ENCODE data around the gene ARFIP1. TPM values are rescaled to one million over a fixed set of nuclear protein-coding genes. Genes with fewer than 3 reads are reported as not detected.
"Not testable (repeated sequence)": the region's sequence is repeated elsewhere in the genome, so short reads cannot be mapped to it uniquely, and the experiment has no call there.

ARFIP1 gene
- 10 to 100 TPM in 2 of 3 donors, 1 to 10 TPM in 1; 6.8 to 23.5 (median 10.9) TPM for polyA plus RNA-seq

GRCh38 chr4:152779513-152780266, at the start of gene ARFIP1, which contains the start of gene TIGD4:
ARFIP1 (plus strand) TSS chr4:152779954; CDS start chr4:152829634, 49,680 bp downstream.
TIGD4 (minus strand) TSS chr4:152779730; CDS start chr4:152771004, 8,726 bp downstream.
- H3K27ac ChIP-seq (ENCODE audit: low read depth, low read length) = no peak within 1 kb of the TSS
- 0 to 1% (median 1%) methylated on average over 55 of the region's 55 CpGs for WGBS, 3 donors

- no peak overlapping the region for H3K27ac ChIP-seq (ENCODE audit: low read depth, low read length)
- 56 to 89% (median 72%) methylated on average over 2 of the region's 2 CpGs for WGBS, 3 donors
Observed at GRCh38 chr4:152731997-152732396, 47.8 kb upstream of the ARFIP1 start.

GRCh38 chr4:152734015-152734698, 45.6 kb upstream of the ARFIP1 start:
- no peak overlapping the region for H3K27ac ChIP-seq (ENCODE audit: low read depth, low read length)
- WGBS, 3 donors = 76 to 83% (median 77%) methylated on average over 5 of the region's 5 CpGs

GRCh38 chr4:152734699-152735050, 45.1 kb upstream of the ARFIP1 start:
- 62 to 73% (median 70%) methylated on average over 3 of the region's 3 CpGs for WGBS, 3 donors
- H3K27ac ChIP-seq (ENCODE audit: low read depth, low read length) = no peak overlapping the region

GRCh38 chr4:152735396-152735859, 44.3 kb upstream of the ARFIP1 start:
- H3K27ac ChIP-seq (ENCODE audit: low read depth, low read length) = no peak overlapping the region
- WGBS, 3 donors = 6 to 13% (median 7%) methylated on average over 2 of the region's 2 CpGs

GRCh38 chr4:152735906-152736305, 43.8 kb upstream of the ARFIP1 start:
- no peak overlapping the region for H3K27ac ChIP-seq (ENCODE audit: low read depth, low read length)
- WGBS, 3 donors = 57 to 61% (median 58%) methylated on average over 3 of the region's 3 CpGs

- WGBS, 3 donors = 30 to 55% (median 51%) methylated on average over 3 of the region's 3 CpGs
- H3K27ac ChIP-seq (ENCODE audit: low read depth, low read length) = no peak overlapping the region
Observed at GRCh38 chr4:152738827-152739226, 40.9 kb upstream of the ARFIP1 start.

- H3K27ac ChIP-seq (ENCODE audit: low read depth, low read length) = no peak overlapping the region
- WGBS, 3 donors = 51 to 64% (median 52%) methylated on average over 2 of the region's 2 CpGs
Observed at GRCh38 chr4:152747444-152747843, 32.3 kb upstream of the ARFIP1 start.

- 91 to 96% (median 94%) methylated on average over 9 of the region's 9 CpGs for WGBS, 3 donors
- no peak overlapping the region for H3K27ac ChIP-seq (ENCODE audit: low read depth, low read length)
Observed at GRCh38 chr4:152748619-152749018, 31.1 kb upstream of the ARFIP1 start.

GRCh38 chr4:152763796-152764195, 16.0 kb upstream of the ARFIP1 start:
- no peak overlapping the region for H3K27ac ChIP-seq (ENCODE audit: low read depth, low read length)
- 89 to 100% (median 95%) methylated on average over 1 of the region's 1 CpG for WGBS, 3 donors

GRCh38 chr4:152765069-152765737, 14.6 kb upstream of the ARFIP1 start:
- 92 to 94% (median 92%) methylated on average over 42 to 53 of the region's 54 CpGs for WGBS, 3 donors
- H3K27ac ChIP-seq (ENCODE audit: low read depth, low read length) = not testable (repeated sequence)

GRCh38 chr4:152771741-152772533, 7.8 kb upstream of the ARFIP1 start:
- H3K27ac ChIP-seq (ENCODE audit: low read depth, low read length) = no peak overlapping the region
- 50 to 62% (median 59%) methylated on average over 3 of the region's 3 CpGs for WGBS, 3 donors

- H3K27ac ChIP-seq (ENCODE audit: low read depth, low read length) = no peak overlapping the region
- WGBS, 3 donors = 86 to 97% (median 93%) methylated on average over 2 of the region's 2 CpGs
Observed at GRCh38 chr4:152773339-152773738, 6.4 kb upstream of the ARFIP1 start.

- no peak overlapping the region for H3K27ac ChIP-seq (ENCODE audit: low read depth, low read length)
- 31 to 48% (median 47%) methylated on average over 1 of the region's 1 CpG for WGBS, 3 donors
Observed at GRCh38 chr4:152773953-152774352, 5.8 kb upstream of the ARFIP1 start.

- H3K27ac ChIP-seq (ENCODE audit: low read depth, low read length) = no peak overlapping the region
Observed at GRCh38 chr4:152776352-152776751, 3.4 kb upstream of the ARFIP1 start.

- H3K27ac ChIP-seq (ENCODE audit: low read depth, low read length) = no peak overlapping the region
- WGBS, 3 donors = 86 to 100% (median 95%) methylated on average over 1 of the region's 1 CpG
Observed at GRCh38 chr4:152777488-152777887, 2.3 kb upstream of the ARFIP1 start.

GRCh38 chr4:152778656-152779512, 870 bp upstream of the ARFIP1 start:
- 1 to 2% (median 1%) methylated on average over 29 to 30 of the region's 30 CpGs for WGBS, 3 donors
- no peak overlapping the region for H3K27ac ChIP-seq (ENCODE audit: low read depth, low read length)
